IPS-11a (cell line): ENCODE measurements around the gene CRY2.
"Not testable (repeated sequence)": the region's sequence is repeated elsewhere in the genome, so short reads cannot be mapped to it uniquely, and the experiment has no call there.

Source experiments
- H3K4me3 ChIP-seq: one replicate; pipeline ENCODE4 v1.5.1; 2013; ENCODE audit warnings: low read depth, low read length, control low read depth

The CRY2 gene

GRCh38 chr11:45811571-45812290 is 35.5 kb upstream of the CRY2 start:
- no peak overlapping the region for H3K4me3 ChIP-seq

- H3K4me3 ChIP-seq = no peak overlapping the region
These were observed 34.4 kb upstream of the CRY2 start for GRCh38 chr11:45812581-45813548.

- no peak overlapping the region for H3K4me3 ChIP-seq
These were observed 31.5 kb upstream of the CRY2 start for GRCh38 chr11:45815747-45816146.

- H3K4me3 ChIP-seq = no peak overlapping the region
These were observed 30.7 kb upstream of the CRY2 start for GRCh38 chr11:45816614-45817013.

GRCh38 chr11:45817191-45817590 is 30.1 kb upstream of the CRY2 start:
- no peak overlapping the region for H3K4me3 ChIP-seq

GRCh38 chr11:45818961-45819605 is 28.2 kb upstream of the CRY2 start:
- H3K4me3 ChIP-seq = no peak overlapping the region

GRCh38 chr11:45820211-45820857 is 26.9 kb upstream of the CRY2 start:
- no peak overlapping the region for H3K4me3 ChIP-seq

GRCh38 chr11:45826492-45826891 is 20.8 kb upstream of the CRY2 start:
- not testable (repeated sequence) for H3K4me3 ChIP-seq

- H3K4me3 ChIP-seq = no peak overlapping the region
These were observed 20.2 kb upstream of the CRY2 start for GRCh38 chr11:45827123-45827522.

GRCh38 chr11:45828996-45829395 is 18.3 kb upstream of the CRY2 start:
- no peak overlapping the region for H3K4me3 ChIP-seq

GRCh38 chr11:45830596-45830995 is 16.7 kb upstream of the CRY2 start:
- no peak overlapping the region for H3K4me3 ChIP-seq

GRCh38 chr11:45832811-45833441 is 14.3 kb upstream of the CRY2 start:
- no peak overlapping the region for H3K4me3 ChIP-seq

- H3K4me3 ChIP-seq = no peak overlapping the region
These were observed 13.5 kb upstream of the CRY2 start for GRCh38 chr11:45833761-45834160.

GRCh38 chr11:45834298-45834756 is 12.9 kb upstream of the CRY2 start:
- H3K4me3 ChIP-seq = no peak overlapping the region

- H3K4me3 ChIP-seq = no peak overlapping the region
These were observed 8.1 kb upstream of the CRY2 start for GRCh38 chr11:45839204-45839603.

GRCh38 chr11:45840251-45840650 is 7.0 kb upstream of the CRY2 start:
- not testable (repeated sequence) for H3K4me3 ChIP-seq

- no peak overlapping the region for H3K4me3 ChIP-seq
These were observed 3.9 kb upstream of the CRY2 start for GRCh38 chr11:45843158-45843924.

GRCh38 chr11:45844822-45845578 is 2.3 kb upstream of the CRY2 start:
- no peak overlapping the region for H3K4me3 ChIP-seq

- no peak overlapping the region for H3K4me3 ChIP-seq
These were observed 1.1 kb upstream of the CRY2 start for GRCh38 chr11:45846174-45846675.
